ENCODE results near the gene ADGRF3.

DNA sequence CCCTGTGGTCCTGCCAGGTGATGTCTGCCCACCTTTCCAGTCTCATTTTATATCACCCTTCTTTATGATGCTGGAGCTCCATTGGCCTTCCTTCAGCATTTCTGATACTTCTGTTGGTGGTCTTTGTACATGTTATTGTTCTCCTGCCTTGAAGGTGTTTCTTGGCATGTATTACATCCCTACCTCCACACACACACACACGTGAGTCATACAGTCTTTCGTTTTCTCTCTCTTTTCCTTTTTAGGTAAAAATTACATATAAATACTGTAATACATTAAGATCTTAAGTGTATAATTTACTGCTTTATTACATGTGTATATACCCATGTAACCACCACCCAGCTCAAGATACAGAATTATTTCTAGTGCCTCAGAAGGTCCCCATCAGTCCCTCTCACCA is 10.2 kb upstream of the ADGRF3 start:
- no peak for TF ChIP-seq CTCF (IDR thresholded peaks at IDR 0.05)
- TF ChIP-seq EP300 (IDR thresholded peaks at IDR 0.05), result no peak

Data from ovary (tissue), 3 donors.